Middle frontal gyrus (tissue), 1 donor: ENCODE results near the gene TSPAN18.
"Not testable (repeated sequence)": the region's sequence is repeated elsewhere in the genome, so short reads cannot be mapped to it uniquely, and the experiment has no call there.

Experiments used
- DNase-seq: peaks from one replicate; pipeline ENCODE4 v3.0.0-alpha.2; 2015; ENCODE audit warnings: low spot score; ENCODE audit errors: extremely low spot score

The TSPAN18 gene

GRCh38 chr11:44865866-44866272 is 139.1 kb downstream of the TSPAN18 start:
- no peak for DNase-seq

- DNase-seq, result no peak
Observed at GRCh38 chr11:44866286-44866685, 139.5 kb downstream of the TSPAN18 start.

GRCh38 chr11:44868021-44868420 is 141.3 kb downstream of the TSPAN18 start:
- no peak for DNase-seq

- DNase-seq, result no peak
Observed at GRCh38 chr11:44868455-44869421, 142.0 kb downstream of the TSPAN18 start.

- no peak for DNase-seq
Observed at GRCh38 chr11:44870181-44870580, 143.4 kb downstream of the TSPAN18 start.

- DNase-seq, result no peak
Observed at GRCh38 chr11:44870615-44871176, 143.9 kb downstream of the TSPAN18 start.

GRCh38 chr11:44871682-44872081 is 144.9 kb downstream of the TSPAN18 start:
- DNase-seq, result not testable (repeated sequence)

- no peak for DNase-seq
Observed at GRCh38 chr11:44872556-44872955, 145.8 kb downstream of the TSPAN18 start.

- no peak for DNase-seq
Observed at GRCh38 chr11:44873537-44873936, 146.8 kb downstream of the TSPAN18 start.

- no peak for DNase-seq
Observed at GRCh38 chr11:44874284-44874683, 147.5 kb downstream of the TSPAN18 start.

GRCh38 chr11:44875037-44875436 is 148.3 kb downstream of the TSPAN18 start:
- no peak for DNase-seq

GRCh38 chr11:44876194-44876723 is 149.5 kb downstream of the TSPAN18 start:
- DNase-seq, result no peak

- DNase-seq, result no peak
Observed at GRCh38 chr11:44876906-44877305, 150.1 kb downstream of the TSPAN18 start.

GRCh38 chr11:44877571-44878497 is 151.1 kb downstream of the TSPAN18 start:
- no peak for DNase-seq

GRCh38 chr11:44878711-44879110 is 151.9 kb downstream of the TSPAN18 start:
- no peak for DNase-seq

GRCh38 chr11:44879432-44879831 is 152.7 kb downstream of the TSPAN18 start:
- DNase-seq, result no peak

GRCh38 chr11:44880511-44880910 is 153.7 kb downstream of the TSPAN18 start:
- DNase-seq, result no peak

- no peak for DNase-seq
Observed at GRCh38 chr11:44880953-44881352, 154.2 kb downstream of the TSPAN18 start.

GRCh38 chr11:44883277-44883676 is 156.5 kb downstream of the TSPAN18 start:
- no peak for DNase-seq

- DNase-seq, result no peak
Observed at GRCh38 chr11:44884056-44884455, 157.3 kb downstream of the TSPAN18 start.

- DNase-seq, result no peak
Observed at GRCh38 chr11:44885065-44885810, 158.5 kb downstream of the TSPAN18 start.
